ENCODE results near the gene REELD1.

DNA sequence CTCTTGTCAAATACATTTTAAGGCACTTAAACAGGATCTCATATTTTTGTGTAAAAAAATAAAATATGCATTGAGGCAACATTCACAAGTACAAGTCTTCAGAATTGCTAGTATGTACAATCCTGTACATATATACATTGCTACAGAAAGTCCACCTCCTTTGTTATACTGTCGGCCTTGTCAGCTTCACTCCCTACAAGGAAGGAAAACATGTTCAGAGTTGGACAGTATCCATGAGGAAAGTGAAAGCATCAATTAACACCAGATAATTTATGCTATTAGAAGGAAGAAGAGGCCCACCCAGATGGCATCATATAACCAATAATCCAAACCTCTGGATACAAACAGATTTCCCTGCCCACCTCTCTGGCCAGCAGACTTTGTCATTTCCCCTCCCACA lies 42.0 kb downstream of the REELD1 start:
- TF ChIP-seq POLR2AphosphoS5 (IDR thresholded peaks at IDR 0.05; ENCODE audit: low read depth, low read length) (no peak), TAF1 (IDR thresholded peaks at IDR 0.05; ENCODE audit: borderline replicate concordance, insufficient read depth, low read length) (no peak), SIN3A (IDR thresholded peaks at IDR 0.05; ENCODE audit: borderline replicate concordance, insufficient read depth, low read length) (no peak), FOXP2 (optimal IDR thresholded peaks at IDR 0.05; ENCODE audit: borderline replicate concordance, extremely low read depth, extremely low read length, insufficient read depth) (no peak)
- TF ChIP-seq, protein P1, sequence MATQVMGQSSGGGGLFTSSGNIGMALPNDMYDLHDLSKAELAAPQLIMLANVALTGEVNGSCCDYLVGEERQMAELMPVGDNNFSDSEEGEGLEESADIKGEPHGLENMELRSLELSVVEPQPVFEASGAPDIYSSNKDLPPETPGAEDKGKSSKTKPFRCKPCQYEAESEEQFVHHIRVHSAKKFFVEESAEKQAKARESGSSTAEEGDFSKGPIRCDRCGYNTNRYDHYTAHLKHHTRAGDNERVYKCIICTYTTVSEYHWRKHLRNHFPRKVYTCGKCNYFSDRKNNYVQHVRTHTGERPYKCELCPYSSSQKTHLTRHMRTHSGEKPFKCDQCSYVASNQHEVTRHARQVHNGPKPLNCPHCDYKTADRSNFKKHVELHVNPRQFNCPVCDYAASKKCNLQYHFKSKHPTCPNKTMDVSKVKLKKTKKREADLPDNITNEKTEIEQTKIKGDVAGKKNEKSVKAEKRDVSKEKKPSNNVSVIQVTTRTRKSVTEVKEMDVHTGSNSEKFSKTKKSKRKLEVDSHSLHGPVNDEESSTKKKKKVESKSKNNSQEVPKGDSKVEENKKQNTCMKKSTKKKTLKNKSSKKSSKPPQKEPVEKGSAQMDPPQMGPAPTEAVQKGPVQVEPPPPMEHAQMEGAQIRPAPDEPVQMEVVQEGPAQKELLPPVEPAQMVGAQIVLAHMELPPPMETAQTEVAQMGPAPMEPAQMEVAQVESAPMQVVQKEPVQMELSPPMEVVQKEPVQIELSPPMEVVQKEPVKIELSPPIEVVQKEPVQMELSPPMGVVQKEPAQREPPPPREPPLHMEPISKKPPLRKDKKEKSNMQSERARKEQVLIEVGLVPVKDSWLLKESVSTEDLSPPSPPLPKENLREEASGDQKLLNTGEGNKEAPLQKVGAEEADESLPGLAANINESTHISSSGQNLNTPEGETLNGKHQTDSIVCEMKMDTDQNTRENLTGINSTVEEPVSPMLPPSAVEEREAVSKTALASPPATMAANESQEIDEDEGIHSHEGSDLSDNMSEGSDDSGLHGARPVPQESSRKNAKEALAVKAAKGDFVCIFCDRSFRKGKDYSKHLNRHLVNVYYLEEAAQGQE (IDR thresholded peaks at IDR 0.05; ENCODE audit: insufficient read depth in 1 of 2, low read depth in 2 of 2, low read length in 2 of 2): no peak
